Heart left ventricle (tissue), 16 donors: ENCODE data around the gene DRP2. TPM values are rescaled to one million over a fixed set of nuclear protein-coding genes. Genes with fewer than 3 reads are reported as not detected.

Source experiments
- ATAC-seq, 4 donors: fragments of 200-7000 bp; cut with Tn5 transposase; one replicate each; pipeline ENCODE4 v1.9.1; 2020 to 2022; ENCODE audit warnings: moderate library complexity in 4 of 4, mild to moderate bottlenecking in 3 of 4, moderate number of reproducible peaks in 1 of 4
- DNase-seq, 5 donors: peaks; one replicate each; pipeline ENCODE4 v3.0.0-alpha.2; 2020
- H3K27ac ChIP-seq, 12 donors: fragments of 200-600 bp; sonication (generic) in 4 of 12; one replicate each; pipeline versions ENCODE4 v1.5.0 to v1.8.0; 2016 to 2022; ENCODE audit warnings: mild to moderate bottlenecking in 2 of 12
- H3K27me3 ChIP-seq, 9 donors: fragments of 200-600 bp; sonication (generic) in 2 of 9; one replicate each; pipeline versions ENCODE4 v1.5.1 to v1.8.0; 2016 to 2022; ENCODE audit warnings: mild to moderate bottlenecking in 3 of 9
- H3K36me3 ChIP-seq, 9 donors: fragments of 200-600 bp; sonication (generic) in 2 of 9; one replicate each; pipeline versions ENCODE4 v1.5.0 to v1.8.0; 2018 to 2022; ENCODE audit warnings: mild to moderate bottlenecking in 2 of 9
- H3K4me1 ChIP-seq, 12 donors: fragments of 200-600 bp; sonication (generic) in 4 of 12; one replicate each; pipeline versions ENCODE4 v1.5.0 to v1.8.0; 2016 to 2022; ENCODE audit warnings: mild to moderate bottlenecking in 3 of 12
- H3K4me3 ChIP-seq, 12 donors: fragments of 200-600 bp; sonication (generic) in 4 of 12; one replicate each; pipeline versions ENCODE4 v1.5.0 to v1.8.0; 2017 to 2022; ENCODE audit warnings: mild to moderate bottlenecking in 9 of 12, moderate library complexity in 4 of 12
- H3K9me3 ChIP-seq, 12 donors: fragments of 200-600 bp; sonication (generic) in 4 of 12; one replicate each; pipeline versions ENCODE4 v1.5.0 to v1.8.0; 2016 to 2022; ENCODE audit warnings: mild to moderate bottlenecking in 1 of 12
- CTCF ChIP-seq, 12 donors: fragments of 200-600 bp; sonication (generic) in 4 of 12; IDR thresholded peaks; one replicate each; pipeline versions ENCODE4 v1.5.0 to v1.8.0; 2018 to 2022; ENCODE audit warnings: antibody characterized with exemption in 12 of 12, mild to moderate bottlenecking in 5 of 12
- POLR2A ChIP-seq, 2 donors: fragments of 450-650 bp; IDR thresholded peaks; one replicate each; pipeline ENCODE4 v1.6.1; 2017; ENCODE audit warnings: antibody characterized with exemption in 2 of 2, mild to moderate bottlenecking in 2 of 2, moderate library complexity in 2 of 2
- WGBS, 4 donors: extraction: QIAGEN DNeasy Blood & Tissue Kit in 2 of 4; methylation state at CpG; one replicate each; pipeline versions ENCODE4 v1.1.5 to v1.1.7; 2013 to 2018; 5-methylcytosine and 5-hydroxymethylcytosine counted together
- intact Hi-C, 10 donors: fragments of 100-400 bp; cut with DNase I; formaldehyde crosslinking; loops; one replicate each; pipeline versions ENCODE4 v1.11.1 to v1.14.2; 2022
- polyA plus RNA-seq, 2 donors: library from polyadenylated mRNA; stranded (reverse); fragments of 200-250 nt; gene quantifications; one replicate each; pipeline ENCODE4 v1.2.3, GENCODE V29; 2013
- total RNA-seq, 9 donors: library from RNA; depleted of rRNA in 2 of 9; stranded (reverse); fragments of >200 nt in 2 of 9; fragmentation: NEBNext Ultra II Directional in 3 of 9; extraction: Animal tissue kit (Norgen Biotek cat#: 25700) in 3 of 9; gene quantifications; one replicate each; pipeline versions ENCODE4 v1.1.0 to v1.2.4, GENCODE V29; 2016 to 2023
- donor health status: ischemic (EF 13 %, LVEDD 7.1; RV severe dilation, severe dysfunction).
- donor health status: healthy with polysubstance abuse.
- donor health status: DM: no; HTN: yes; CAD: no.
- donor health status: DM: no; HTN: no; CAD: no.
- donor health status: ischemic (EF 25% LVEDD 6.9; RV normal size, moderate dysfunction).
- donor health status: ischemic (EF 25% LVEDD 5.7; RV mildly dilated, moderate dysfunction).
- donor health status: healthy.
- donor health status: DM: yes; HTN: yes; CAD: no.
- donor health status: ischemic (EF 35%, LVEDD 5.7; RV mildly dilated, moderate dysfunction).
- donor health status: nonischemic (EF 11% LVEDD 7.7; RV severe dilation, severe dysfunction).
- donor health status: DM: yes; HTN: yes; CAD: no.
- donor health status: PGD.
- donor health status: ischemic (EF 29% LVEDD 5.4; RV normal size, mild dysfunction).
- donor health status: nonischemic (EF 23%, LVEDD 6.1; RV moderate dilation, normal function).

DRP2 gene
- total and polyA plus RNA-seq, 11 donors, result 0.01 to 0.11 (median 0.05) TPM; not detected in 4

DNA sequence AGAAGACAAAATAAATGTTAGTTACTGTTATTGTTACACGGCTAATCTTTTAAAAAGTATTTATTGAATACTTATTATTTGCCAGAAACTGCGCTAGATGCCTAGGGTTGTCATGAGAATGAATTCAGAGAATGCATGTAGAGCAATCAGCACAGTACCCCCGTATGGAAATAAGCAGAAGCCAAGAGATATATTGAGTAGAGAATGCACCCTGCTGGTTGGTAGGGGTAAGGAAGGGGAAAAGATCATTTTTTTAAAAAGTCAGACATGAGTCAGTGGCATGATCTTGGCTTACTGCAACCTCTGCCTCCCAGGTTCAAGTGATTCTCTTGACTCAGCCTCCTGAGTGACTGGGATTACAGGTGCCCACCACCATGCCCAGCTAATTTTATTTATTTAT is 13.1 kb upstream of the DRP2 start:
- intact Hi-C loops, result loop anchor here in 3 of 10 donors (10.0 kb wide), 3 partner anchors 312 to 532 kb away; no protein-coding TSS in a partner anchor
- H3K27ac ChIP-seq, result no peak overlapping the region
- no peak for DNase-seq
- H3K27me3 ChIP-seq, result peaks cover 0 to 16% (median 0%) of the 10 kb centered on the region in 9 donors
- no peaks in the 10 kb centered on the region for H3K36me3 ChIP-seq
- no peaks in the 10 kb centered on the region for H3K9me3 ChIP-seq
- WGBS, 4 donors, result 36 to 47% (median 41%) methylated on average over 3 of the region's 3 CpGs
- no peaks in the 10 kb centered on the region for H3K4me1 ChIP-seq
- H3K4me3 ChIP-seq, result no peak overlapping the region
- no peak for ATAC-seq
- TF ChIP-seq CTCF (IDR thresholded peaks at IDR 0.05) (peak in 8 of 12 donors; percentile 11 to 31 (median 20)), POLR2A (IDR thresholded peaks at IDR 0.05) (no peak)

- Histone ChIP-seq H3K4me1 (no peaks in the 10 kb centered on the region), H3K4me3 (no peak overlapping the region), H3K27ac (no peak overlapping the region), H3K27me3 (peaks cover 0 to 21% (median 0%) of the 10 kb centered on the region in 9 donors), H3K9me3 (no peaks in the 10 kb centered on the region), H3K36me3 (no peaks in the 10 kb centered on the region)
- intact Hi-C loops, result loop anchor here in 3 of 10 donors (10.0 kb wide), 3 partner anchors 314 to 534 kb away; no protein-coding TSS in a partner anchor
- DNase-seq (no peak), ATAC-seq (no peak)
- WGBS, 4 donors, result 33 to 53% (median 41%) methylated on average over 4 of the region's 4 CpGs
- TF ChIP-seq CTCF (IDR thresholded peaks at IDR 0.05), result no peak
- no peak for TF ChIP-seq POLR2A (IDR thresholded peaks at IDR 0.05)
Measured at GRCh38 chrX:101208152-101208905, 11.3 kb upstream of the DRP2 start.

- H3K27me3 ChIP-seq, result peaks cover 0 to 34% (median 0%) of the 10 kb centered on the region in 9 donors
- TF ChIP-seq POLR2A (IDR thresholded peaks at IDR 0.05), result no peak
- no peak for TF ChIP-seq CTCF (IDR thresholded peaks at IDR 0.05)
- 39 to 88% (median 65%) methylated on average over 1 of the region's 1 CpG for WGBS, 4 donors
- no peaks in the 10 kb centered on the region for H3K36me3 ChIP-seq
- intact Hi-C loops, result no loop called here
- no peaks in the 10 kb centered on the region for H3K9me3 ChIP-seq
- ATAC-seq (no peak), DNase-seq (no peak)
- no peaks in the 10 kb centered on the region for H3K4me1 ChIP-seq
- H3K4me3 ChIP-seq, result no peak overlapping the region
- no peak overlapping the region for H3K27ac ChIP-seq
Measured at GRCh38 chrX:101210630-101211029, 9.0 kb upstream of the DRP2 start.

DNA sequence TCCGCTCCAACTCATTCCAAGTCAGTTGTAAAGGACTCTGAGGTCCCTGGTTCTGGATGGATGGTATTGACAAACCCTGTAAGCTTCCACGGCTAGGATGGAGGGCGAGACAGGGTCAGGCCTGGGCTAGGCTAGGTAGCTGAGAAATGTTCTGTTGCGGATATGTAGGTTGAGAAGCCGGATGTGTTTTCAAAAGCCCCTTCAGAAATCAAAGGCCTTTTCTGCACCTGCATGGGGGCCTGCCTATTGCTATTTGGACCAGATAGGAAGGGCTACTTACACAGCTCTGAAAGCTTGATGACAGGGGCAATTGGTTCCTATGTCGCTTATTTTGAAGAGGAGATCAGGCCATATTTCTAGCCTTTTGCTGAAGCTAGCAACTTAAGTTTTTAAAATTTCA is 1.9 kb upstream of the DRP2 start:
- Histone ChIP-seq H3K4me3 (no peak overlapping the region), H3K4me1 (no peaks in the 10 kb centered on the region), H3K36me3 (no peaks in the 10 kb centered on the region), H3K27me3 (peaks cover 0 to 17% (median 0%) of the 10 kb centered on the region in 9 donors), H3K9me3 (no peaks in the 10 kb centered on the region), H3K27ac (no peak overlapping the region)
- no peak for DNase-seq
- 78 to 92% (median 82%) methylated on average over 6 of the region's 6 CpGs for WGBS, 4 donors
- ATAC-seq, result no peak
- TF ChIP-seq POLR2A (IDR thresholded peaks at IDR 0.05), result no peak
- TF ChIP-seq CTCF (IDR thresholded peaks at IDR 0.05), result no peak
- intact Hi-C loops, result no loop called here
